OCI-LY1 (cell line): ENCODE measurements around the gene ESYT2.

ENCODE experiments used
- H2AFZ ChIP-seq: fragments of 200-600 bp; sonication (generic), shearing (Covaris generic); 2 replicates; pipeline ENCODE4 v1.6.0; 2014; ENCODE audit warnings: antibody characterized with exemption, mild to moderate bottlenecking, low read length
- H3F3A ChIP-seq: fragments of 200-600 bp; sonication (generic), shearing (Covaris generic); 2 replicates; pipeline ENCODE4 v1.6.0; 2014; ENCODE audit warnings: mild to moderate bottlenecking, antibody characterized with exemption, low read length, moderate library complexity; ENCODE audit not compliant: insufficient read depth
- H3K27ac ChIP-seq: fragments of 200-600 bp; sonication (generic); 2 replicates; pipeline ENCODE4 v1.5.1; 2014; ENCODE audit warnings: low read length, mixed run types, mild to moderate bottlenecking, low read depth; ENCODE audit not compliant: poor library complexity, severe bottlenecking
- H3K27me3 ChIP-seq: fragments of 200-600 bp; sonication (generic); 2 replicates; pipeline ENCODE4 v1.6.0; 2014; ENCODE audit warnings: antibody characterized with exemption, mild to moderate bottlenecking, low read length, moderate library complexity; ENCODE audit not compliant: insufficient read depth
- H3K36me3 ChIP-seq: fragments of 200-600 bp; sonication (generic); 2 replicates; pipeline ENCODE4 v1.6.1; 2014; ENCODE audit warnings: mild to moderate bottlenecking, antibody characterized with exemption, low read length, moderate library complexity, mixed read lengths; ENCODE audit not compliant: insufficient read depth
- H3K4me1 ChIP-seq: fragments of 200-600 bp; sonication (generic); 2 replicates; pipeline ENCODE4 v1.5.1; 2014; ENCODE audit warnings: mild to moderate bottlenecking, low read length, moderate library complexity; ENCODE audit not compliant: insufficient read depth, severe bottlenecking
- H3K4me2 ChIP-seq: fragments of 200-600 bp; sonication (generic), shearing (Covaris generic); 2 replicates; pipeline ENCODE4 v1.6.1; 2014; ENCODE audit warnings: low read length
- H3K4me3 ChIP-seq: fragments of 200-600 bp; sonication (generic); 2 replicates; pipeline ENCODE4 v1.5.1; 2014; ENCODE audit warnings: low read length, low read depth, mild to moderate bottlenecking, mixed read lengths; ENCODE audit not compliant: poor library complexity, severe bottlenecking
- H3K79me2 ChIP-seq: fragments of 200-600 bp; shearing (Covaris generic); 2 replicates; pipeline ENCODE4 v1.6.1; 2016; ENCODE audit warnings: mixed run types, low read length, mixed read lengths; ENCODE audit not compliant: insufficient read depth
- H3K9ac ChIP-seq: fragments of 200-600 bp; sonication (generic), shearing (Covaris generic); 2 replicates; pipeline ENCODE4 v1.6.1; 2014; ENCODE audit warnings: mild to moderate bottlenecking, low read length, mixed read lengths
- H3K9me2 ChIP-seq: fragments of 200-600 bp; sonication (generic), shearing (Covaris generic); 2 replicates; pipeline ENCODE4 v1.6.1; 2014; ENCODE audit warnings: low read depth, mild to moderate bottlenecking, low read length, mixed read lengths
- H3K9me3 ChIP-seq: fragments of 200-600 bp; shearing (Covaris generic); 2 replicates; pipeline ENCODE4 v1.6.1; 2014; ENCODE audit warnings: low read length, mixed read lengths
- H4K20me1 ChIP-seq: fragments of 200-600 bp; sonication (generic), shearing (Covaris generic); 2 replicates; pipeline ENCODE4 v1.6.0; 2016; ENCODE audit warnings: mild to moderate bottlenecking, low read length; ENCODE audit not compliant: insufficient read depth
- CTCF ChIP-seq: fragments of 200-600 bp; sonication (generic), shearing (Covaris generic); IDR thresholded peaks from 2 replicates; pipeline ENCODE4 v1.5.1; 2017; ENCODE audit warnings: mild to moderate bottlenecking, antibody characterized with exemption, low read length, moderate library complexity, mixed read lengths
- EZH2 ChIP-seq: fragments of 200-600 bp; sonication (generic), shearing (Covaris generic); IDR thresholded peaks from 2 replicates; pipeline ENCODE4 v1.8.0; 2017; ENCODE audit warnings: borderline replicate concordance, mixed run types, mild to moderate bottlenecking, antibody characterized with exemption, low read length, moderate library complexity, mixed read lengths

Gene ESYT2

GRCh38 chr7:158723714-158724385, 105.5 kb downstream of the ESYT2 start:
- Histone ChIP-seq H3K27me3 (no peaks in the 10 kb centered on the region), H3K9ac (no peak overlapping the region), H3K27ac (no peak overlapping the region), H3K36me3 (no peaks in the 10 kb centered on the region), H3K4me1 (no peaks in the 10 kb centered on the region), H3K9me3 (0 out of 2 replicates have a peak, but pooled peaks cover 3% of the 10 kb centered on the region), H3K79me2 (no peaks in the 10 kb centered on the region), H4K20me1 (no peaks in the 10 kb centered on the region), H3K9me2 (no peaks in the 10 kb centered on the region), H3K4me3 (no peak overlapping the region), H3K4me2 (no peak overlapping the region), H3F3A (no peaks in the 10 kb centered on the region), H2AFZ (no peak overlapping the region)
- TF ChIP-seq EZH2 = no peak
- TF ChIP-seq CTCF = no peak

GRCh38 chr7:158723266-158723665, 106.0 kb downstream of the ESYT2 start:
- H3K27me3 ChIP-seq = no peaks in the 10 kb centered on the region
- no peaks in the 10 kb centered on the region for H3F3A ChIP-seq
- H3K4me3 ChIP-seq = no peak overlapping the region
- H3K9me3 ChIP-seq = 0 out of 2 replicates have a peak, but pooled peaks cover 3% of the 10 kb centered on the region
- TF ChIP-seq EZH2 = no peak
- H3K79me2 ChIP-seq = no peaks in the 10 kb centered on the region
- H3K27ac ChIP-seq = no peak overlapping the region
- H3K36me3 ChIP-seq = no peaks in the 10 kb centered on the region
- no peaks in the 10 kb centered on the region for H4K20me1 ChIP-seq
- no peaks in the 10 kb centered on the region for H3K9me2 ChIP-seq
- no peak overlapping the region for H3K4me2 ChIP-seq
- no peak overlapping the region for H3K9ac ChIP-seq
- no peaks in the 10 kb centered on the region for H3K4me1 ChIP-seq
- H2AFZ ChIP-seq = no peak overlapping the region

- TF ChIP-seq CTCF (no peak), EZH2 (no peak)
- no peak overlapping the region for H3K27ac ChIP-seq
- no peaks in the 10 kb centered on the region for H4K20me1 ChIP-seq
- no peak overlapping the region for H2AFZ ChIP-seq
- H3K4me3 ChIP-seq = no peak overlapping the region
- no peaks in the 10 kb centered on the region for H3K79me2 ChIP-seq
- H3K4me2 ChIP-seq = no peak overlapping the region
- 0 out of 2 replicates have a peak, but pooled peaks cover 3% of the 10 kb centered on the region for H3K9me3 ChIP-seq
- H3K27me3 ChIP-seq = no peaks in the 10 kb centered on the region
- no peaks in the 10 kb centered on the region for H3K36me3 ChIP-seq
- H3K9me2 ChIP-seq = no peaks in the 10 kb centered on the region
- no peaks in the 10 kb centered on the region for H3K4me1 ChIP-seq
- H3F3A ChIP-seq = no peaks in the 10 kb centered on the region
- H3K9ac ChIP-seq = no peak overlapping the region
Measured at GRCh38 chr7:158722574-158723237, 106.6 kb downstream of the ESYT2 start.
